ENCODE data around the gene SLC39A6. TPM values are rescaled to one million over a fixed set of nuclear protein-coding genes. Genes with fewer than 3 reads are reported as not detected.

Gene SLC39A6
- total and polyA plus RNA-seq, 2 of the 13 experiments (the other 11 are each of a cell fraction or from before 2014, with no cell fraction given), result 41.7 to 59.2 TPM

- TF ChIP-seq RBM22 (optimal IDR thresholded peaks at IDR 0.05; ENCODE audit: low read length) (no peak), HOXA9 (CRISPR knock-in tag; IDR thresholded peaks at IDR 0.05; ENCODE audit: borderline replicate concordance) (no peak), SRF (IDR thresholded peaks at IDR 0.05; ENCODE audit: low read depth, low read length) (no peak)
Measured at GRCh38 chr18:36141576-36141975, 12.4 kb upstream of the SLC39A6 start (continued).

GRCh38 chr18:36139245-36139644, 10.1 kb upstream of the SLC39A6 start:
- CTCF ChIA-PET (ENCODE audit: low intra/inter-chr PET ratio, low total read pairs), result no interaction called here
- in situ Hi-C loops (cut with HindIII; ENCODE audit: extremely low pct_ligation_motif_present, low pct_unique_long_range_greater_than_20kb), result no loop called here
- no peaks in the 10 kb centered on the region; a peak in 1 of 5 replicates for H3K27me3 ChIP-seq (ENCODE audit: control insufficient read depth in 1 of 2, insufficient read depth in 2 of 2, low read length in 2 of 2)
- no peak overlapping the region for H2AFZ ChIP-seq (ENCODE audit: low read length)
- H3K4me3 ChIP-seq (replicated peaks in 1 of 3; ENCODE audit: insufficient read depth in 1 of 3, low read depth in 2 of 3, low read length in 3 of 3), result no peak overlapping the region
- no peaks in the 10 kb centered on the region for H3K9me3 ChIP-seq (ENCODE audit: low read length)
- intact Hi-C loops (cut with micrococcal nuclease; ENCODE audit: unreplicated experiment), result no loop called here
- H3K79me2 ChIP-seq (ENCODE audit: insufficient read depth, low read length), result peaks cover 22% of the 10 kb centered on the region
- FAIRE-seq (no peak), ATAC-seq (no peak), DNase-seq (ENCODE audit: low spot score) (no peak)
- H3K36me3 ChIP-seq (replicated peaks in 1 of 2; ENCODE audit: control insufficient read depth in 1 of 2, insufficient read depth in 2 of 2, low read length in 2 of 2), result peaks cover 14 to 79% of the 10 kb centered on the region in 2 experiments
- 100% methylated on average over 5 of the region's 5 CpGs for WGBS (ENCODE audit: low lambda C conversion rate)
- BruUV-seq (replicated peaks), result no TSS peak
- H3K4me1 ChIP-seq (ENCODE audit: insufficient read depth, low read length), result peaks cover 2% of the 10 kb centered on the region
- H3K4me2 ChIP-seq (ENCODE audit: low read depth, low read length), result no peak overlapping the region
- peaks cover 4% of the 10 kb centered on the region; the same call in 1 of the 2 replicates for H4K20me1 ChIP-seq (ENCODE audit: insufficient read depth, low read length)
- POLR2A ChIA-PET, result interaction anchor here (1.2 kb wide), 1 partner anchor 10 kb away, joined by 3 read pairs; the partner anchor contains the start of gene SLC39A6
- no peak overlapping the region for H3K27ac ChIP-seq (ENCODE audit: extremely low read length, insufficient read depth, low read length)
- H3K9ac ChIP-seq (ENCODE audit: insufficient read depth, low read depth, low read length), result no peak overlapping the region
- TF ChIP-seq ZNF775 (CRISPR knock-in tag; IDR thresholded peaks at IDR 0.05; ENCODE audit: borderline replicate concordance) (no peak), RAD51 (IDR thresholded peaks at IDR 0.05; ENCODE audit: borderline replicate concordance) (no peak), SOX13 (IDR thresholded peaks at IDR 0.05) (no peak), SOX13 (CRISPR knock-in tag; conservative IDR thresholded peaks at IDR 0.05 in 1 of 2, IDR thresholded peaks at IDR 0.05 in 1 of 2) (no peak), RNF219 (CRISPR knock-in tag; IDR thresholded peaks at IDR 0.05) (no peak), MAX (IDR thresholded peaks at IDR 0.05) (no peak), ZNF749 (CRISPR knock-in tag; IDR thresholded peaks at IDR 0.05; ENCODE audit: borderline replicate concordance) (no peak), AGO2 (optimal IDR thresholded peaks at IDR 0.05; ENCODE audit: low read depth, low read length) (no peak), MTA3 (CRISPR knock-in tag; IDR thresholded peaks at IDR 0.05) (no peak), ZHX1 (CRISPR knock-in tag; IDR thresholded peaks at IDR 0.05; ENCODE audit: low read depth) (no peak), ZSCAN25 (CRISPR knock-in tag; IDR thresholded peaks at IDR 0.05) (no peak), CHCHD3 (CRISPR knock-in tag; IDR thresholded peaks at IDR 0.05) (no peak), RBM22 (optimal IDR thresholded peaks at IDR 0.05; ENCODE audit: low read length) (no peak), ZBTB21 (CRISPR knock-in tag; IDR thresholded peaks at IDR 0.05) (no peak), ZSCAN21 (CRISPR knock-in tag; IDR thresholded peaks at IDR 0.05; ENCODE audit: borderline replicate concordance) (no peak), ZNF660 (CRISPR knock-in tag; IDR thresholded peaks at IDR 0.05; ENCODE audit: borderline replicate concordance, low read depth) (no peak)
- TF ChIP-seq, protein P1, sequence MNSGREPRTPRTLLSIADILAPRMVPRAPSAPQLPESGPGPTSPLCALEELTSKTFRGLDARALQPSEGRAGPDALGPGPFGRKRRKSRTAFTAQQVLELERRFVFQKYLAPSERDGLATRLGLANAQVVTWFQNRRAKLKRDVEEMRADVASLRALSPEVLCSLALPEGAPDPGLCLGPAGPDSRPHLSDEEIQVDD (CRISPR knock-in tag; IDR thresholded peaks at IDR 0.05; ENCODE audit: borderline replicate concordance), result no peak
